Fibroblast of pulmonary artery (primary cell): ENCODE data around the gene GFER.

Experiments
- DNase-seq: peaks from one replicate; pipeline ENCODE4 v3.0.0-alpha.2; 2010; ENCODE audit warnings: low read depth
- H3K4me3 ChIP-seq: replicated peaks from 2 replicates; pipeline ENCODE4 v1.5.1; 2011; ENCODE audit warnings: low read depth, mild to moderate bottlenecking, control low read depth, low read length, moderate library complexity
- CTCF ChIP-seq: IDR thresholded peaks from 2 replicates; pipeline ENCODE4 v1.5.1; 2011; ENCODE audit warnings: mild to moderate bottlenecking, control low read depth, low read length, inconsistent platforms; ENCODE audit errors: missing control alignments

GFER gene

GRCh38 chr16:2013527-2013926 is 29.5 kb downstream of the GFER start:
- no peak overlapping the region for H3K4me3 ChIP-seq
- DNase-seq, result no peak
- TF ChIP-seq CTCF, result no peak

GRCh38 chr16:2015117-2015946 is 31.3 kb downstream of the GFER start:
- DNase-seq, result no peak
- no peak for TF ChIP-seq CTCF

GRCh38 chr16:2015947-2016208 is 31.9 kb downstream of the GFER start:
- H3K4me3 ChIP-seq, result no peak overlapping the region
- DNase-seq, result no peak
- TF ChIP-seq CTCF, result no peak

More at GRCh38 chr16:2015117-2015946, 31.3 kb downstream of the GFER start:
- no peak overlapping the region for H3K4me3 ChIP-seq

- TF ChIP-seq CTCF, result peak; percentile 41
- no peak overlapping the region for H3K4me3 ChIP-seq
- no peak for DNase-seq
These were observed 32.5 kb downstream of the GFER start for GRCh38 chr16:2016407-2016922.

GRCh38 chr16:2019518-2019920 is 35.5 kb downstream of the GFER start, which contains the start of gene NPW:
NPW (plus strand) TSS chr16:2019785.
- no peak for DNase-seq
- no peak for TF ChIP-seq CTCF
- no peak within 1 kb of the TSS for H3K4me3 ChIP-seq

GRCh38 chr16:2019921-2020831 is 36.2 kb downstream of the GFER start:
- no peak for DNase-seq
- H3K4me3 ChIP-seq, result no peak overlapping the region
- no peak for TF ChIP-seq CTCF
